IMR-90 (cell line): ENCODE measurements around the gene TBX1. TPM values are rescaled to one million over a fixed set of nuclear protein-coding genes. Genes with fewer than 3 reads are reported as not detected.

Experiments
- ATAC-seq: fragments of 200-7000 bp; cut with Tn5 transposase; 2 replicates; pipeline ENCODE4 v1.9.1; 2020; ENCODE audit warnings: low read depth, mild to moderate bottlenecking, moderate library complexity
- BruUV-seq: library from RNA; stranded (reverse); fragments of 400-500 nt; replicated peaks from 2 replicates; lab custom pipeline; 2021; lab: Mats Ljungman, UMichigan
- CTCF ChIA-PET: fragments of 300-600 bp; formaldehyde crosslinking; extraction: SDS; loops from one replicate; lab custom pipeline; 2021; ENCODE audit warnings: antibody characterized with exemption; lab: Yijun Ruan, JAX
- POLR2A ChIA-PET: fragments of 300-600 bp; sonication (Branson Sonifier 250); formaldehyde crosslinking; loops from one replicate; lab custom pipeline; 2022; ENCODE audit warnings: antibody characterized with exemption; ENCODE audit not compliant: unreplicated experiment; lab: Charles Lee
- DNase-seq: peaks from one replicate; pipeline ENCODE4 v3.0.0; 2013
- H2AFZ ChIP-seq: replicated peaks from 2 replicates; pipeline ENCODE3; 2013; ENCODE audit warnings: low read length, mild to moderate bottlenecking; ENCODE audit not compliant: poor library complexity
- H2AK5ac ChIP-seq: 2 replicates; pipeline ENCODE4 v1.6.1; 2013; ENCODE audit warnings: low read depth, low read length, inconsistent platforms
- H2AK9ac ChIP-seq: replicated peaks from 2 replicates; pipeline ENCODE3; 2013; ENCODE audit warnings: mild to moderate bottlenecking, low read depth, low read length, moderate library complexity; ENCODE audit not compliant: poor library complexity
- H2BK120ac ChIP-seq: 2 replicates; pipeline ENCODE4 v1.6.1; 2013; ENCODE audit warnings: low read depth, low read length, inconsistent platforms
- H2BK15ac ChIP-seq: 3 replicates; pipeline ENCODE4 v1.6.1; 2013; ENCODE audit warnings: low read depth, low read length, inconsistent platforms
- H2BK20ac ChIP-seq: 2 replicates; pipeline ENCODE4 v1.6.1; 2013; ENCODE audit warnings: low read depth, mild to moderate bottlenecking, inconsistent platforms, low read length, moderate library complexity
- H2BK5ac ChIP-seq: 2 replicates; pipeline ENCODE4 v1.6.1; 2013; ENCODE audit warnings: mild to moderate bottlenecking, low read depth, low read length, inconsistent platforms; ENCODE audit not compliant: poor library complexity, severe bottlenecking
- H3K14ac ChIP-seq: replicated peaks from 2 replicates; pipeline ENCODE4 v1.6.1; 2013; ENCODE audit warnings: low read depth, low read length, inconsistent platforms
- H3K18ac ChIP-seq: 2 replicates; pipeline ENCODE4 v1.6.1; 2013; ENCODE audit warnings: low read depth, low read length, control low read depth
- H3K23ac ChIP-seq: 2 replicates; pipeline ENCODE4 v1.6.1; 2013; ENCODE audit warnings: low read depth, low read length, inconsistent platforms
- H3K27ac ChIP-seq: 2 replicates; pipeline ENCODE4 v1.5.1; 2013; ENCODE audit warnings: mild to moderate bottlenecking, control low read depth, low read length; ENCODE audit not compliant: insufficient read depth
- H3K27me3 ChIP-seq: 2 replicates; pipeline ENCODE4 v1.6.1; 2013; ENCODE audit warnings: low read length; ENCODE audit not compliant: control insufficient read depth, insufficient read depth
- H3K36me3 ChIP-seq: 2 replicates; pipeline ENCODE4 v1.6.1; 2013; ENCODE audit warnings: low read length, mixed read lengths; ENCODE audit not compliant: control insufficient read depth, insufficient read depth
- H3K4ac ChIP-seq: 2 replicates; pipeline ENCODE4 v1.6.1; 2013; ENCODE audit warnings: low read depth, low read length, inconsistent platforms
- H3K4me1 ChIP-seq: 2 replicates; pipeline ENCODE4 v1.6.1; 2013; ENCODE audit warnings: low read length, mixed read lengths; ENCODE audit not compliant: control insufficient read depth, insufficient read depth
- H3K4me2 ChIP-seq: 2 replicates; pipeline ENCODE4 v1.6.1; 2013; ENCODE audit warnings: low read depth, mild to moderate bottlenecking, control low read depth, low read length, moderate library complexity
- H3K4me3 ChIP-seq: 2 replicates; pipeline ENCODE4 v1.5.1; 2013; ENCODE audit warnings: low read depth, mild to moderate bottlenecking, control low read depth, low read length, moderate library complexity; ENCODE audit not compliant: insufficient read depth
- H3K56ac ChIP-seq: 2 replicates; pipeline ENCODE4 v1.6.1; 2013; ENCODE audit warnings: low read length, inconsistent platforms; ENCODE audit not compliant: insufficient read depth; ENCODE audit errors: extremely low read depth
- H3K79me1 ChIP-seq, 2 experiments: 2 replicates each; pipeline ENCODE4 v1.6.1; 2013; ENCODE audit warnings: low read length in 2 of 2, inconsistent platforms in 1 of 2, low read depth in 1 of 2
- H3K9ac ChIP-seq: 2 replicates; pipeline ENCODE4 v1.6.1; 2013; ENCODE audit warnings: low read depth, low read length, control low read depth
- H3K9me1 ChIP-seq: 2 replicates; pipeline ENCODE4 v1.6.1; 2013; ENCODE audit warnings: low read length, inconsistent platforms; ENCODE audit not compliant: insufficient read depth
- H3K9me3 ChIP-seq: 2 replicates; pipeline ENCODE4 v1.6.1; 2013; ENCODE audit warnings: low read length; ENCODE audit not compliant: control insufficient read depth, insufficient read depth
- H4K20me1 ChIP-seq: 2 replicates; pipeline ENCODE4 v1.6.1; 2013; ENCODE audit warnings: low read length, inconsistent platforms; ENCODE audit not compliant: insufficient read depth
- H4K5ac ChIP-seq: 2 replicates; pipeline ENCODE4 v1.6.1; 2013; ENCODE audit warnings: mild to moderate bottlenecking, low read depth, low read length, control low read depth
- H4K8ac ChIP-seq, 2 experiments: 2 replicates each; pipeline ENCODE4 v1.6.1; 2013; ENCODE audit warnings: low read depth in 2 of 2, low read length in 2 of 2, control low read depth in 1 of 2, inconsistent platforms in 1 of 2
- H4K91ac ChIP-seq: 2 replicates; pipeline ENCODE4 v1.6.1; 2013; ENCODE audit warnings: low read depth, low read length, inconsistent platforms; ENCODE audit not compliant: insufficient read depth
- BHLHE40 ChIP-seq: fragments of 150-350 bp; IDR thresholded peaks from 2 replicates; pipeline ENCODE4 v1.6.1; 2016; ENCODE audit warnings: mild to moderate bottlenecking, low read depth, low read length
- CEBPB ChIP-seq: IDR thresholded peaks from 2 replicates; pipeline ENCODE4 v1.6.1; 2012; ENCODE audit warnings: low read depth, low read length, improper control_type of control experiment
- CHD1 ChIP-seq: IDR thresholded peaks from 2 replicates; pipeline ENCODE4 v1.6.1; 2012; ENCODE audit warnings: low read depth, low read length, improper control_type of control experiment
- FOS ChIP-seq: fragments of 150-350 bp; IDR thresholded peaks from 2 replicates; pipeline ENCODE4 v1.6.1; 2016; ENCODE audit warnings: low read depth, low read length
- MAFK ChIP-seq: IDR thresholded peaks from 2 replicates; pipeline ENCODE4 v1.6.1; 2012; ENCODE audit warnings: low read depth, low read length, improper control_type of control experiment
- MAZ ChIP-seq: IDR thresholded peaks from 2 replicates; pipeline ENCODE4 v1.6.1; 2012; ENCODE audit warnings: low read depth, mild to moderate bottlenecking, low read length, improper control_type of control experiment, moderate library complexity, borderline replicate concordance
- MXI1 ChIP-seq: IDR thresholded peaks from 2 replicates; pipeline ENCODE4 v1.6.1; 2012; ENCODE audit warnings: low read depth, mild to moderate bottlenecking, low read length, moderate library complexity, borderline replicate concordance
- POLR2A ChIP-seq: IDR thresholded peaks from 2 replicates; pipeline ENCODE4 v1.6.1; 2012; ENCODE audit warnings: mild to moderate bottlenecking, low read depth, low read length
- RAD21 ChIP-seq: IDR thresholded peaks from 2 replicates; pipeline ENCODE4 v1.6.1; 2012; ENCODE audit warnings: low read length, improper control_type of control experiment
- RCOR1 ChIP-seq: IDR thresholded peaks from 2 replicates; pipeline ENCODE4 v1.6.1; 2012; ENCODE audit warnings: mild to moderate bottlenecking, low read length, improper control_type of control experiment; ENCODE audit not compliant: insufficient replicate concordance
- RFX5 ChIP-seq: IDR thresholded peaks from 2 replicates; pipeline ENCODE4 v1.8.0; 2012; ENCODE audit warnings: low read depth, mild to moderate bottlenecking, low read length, moderate library complexity
- SMC3 ChIP-seq: fragments of 150-350 bp; IDR thresholded peaks from 2 replicates; pipeline ENCODE4 v1.6.1; 2016; ENCODE audit warnings: low read depth, mild to moderate bottlenecking, antibody characterized with exemption, low read length, moderate library complexity
- WGBS, 2 experiments: methylation state at CpG; one replicate each; pipeline versions ENCODE4 v1.1.5 to v1.1.7; 2013; ENCODE audit warnings: missing lambda C conversion rate in 2 of 2; ENCODE audit not compliant: insufficient read length in 1 of 2; ENCODE audit errors: extremely low coverage in 2 of 2; 5-methylcytosine and 5-hydroxymethylcytosine counted together
- dilution Hi-C: fragments of 300-500 bp; cut with HindIII; formaldehyde crosslinking; loops from one replicate; pipeline ENCODE4 v1.14.3; 2018; ENCODE audit warnings: low sequenced_read_pairs; ENCODE audit not compliant: unreplicated experiment
- in situ Hi-C: fragments of 300-500 bp; cut with MboI; formaldehyde crosslinking; loops from 3 replicates; pipeline ENCODE4 v1.14.3; 2019; ENCODE audit warnings: low sequenced_read_pairs, inconsistent platforms, mixed read lengths
- intact Hi-C: fragments of 100-400 bp; cut with micrococcal nuclease; formaldehyde crosslinking; loops from 2 replicates; pipeline ENCODE4 v1.10.0; 2022
- polyA plus RNA-seq, 3 experiments: library from polyadenylated mRNA; depleted of rRNA; stranded (reverse); fragments of >200 nt; gene quantifications; 2 replicates each; pipeline ENCODE4 v1.2.3, GENCODE V29; 2012; ENCODE audit warnings: low replicate concordance in 1 of 3
- total RNA-seq: library from RNA; depleted of rRNA; stranded (reverse); fragments of >200 nt; gene quantifications from 2 replicates; pipeline ENCODE4 v1.2.3, GENCODE V29; 2012
- TF ChIP-seq, protein P1 (sequence below): fragments of 150-350 bp; IDR thresholded peaks from 2 replicates; pipeline ENCODE4 v1.6.1; 2017; ENCODE audit warnings: mild to moderate bottlenecking, antibody characterized with exemption, low read length, low read depth
- TF ChIP-seq, protein P2 (sequence below): fragments of 150-350 bp; IDR thresholded peaks from 2 replicates; pipeline ENCODE4 v1.6.1; 2016; ENCODE audit warnings: low read depth, mild to moderate bottlenecking, low read length, moderate library complexity, borderline replicate concordance
- TF ChIP-seq, protein P3 (sequence below): conservative IDR thresholded peaks from 2 replicates; pipeline ENCODE4 v1.5.1; 2012; ENCODE audit warnings: mild to moderate bottlenecking, low read depth, low read length, improper control_type of control experiment

TBX1 gene
- total and polyA plus RNA-seq, 2 of the 4 experiments (the other 2 are of a cell fraction) = 0.03 TPM; not detected in 1

DNA sequence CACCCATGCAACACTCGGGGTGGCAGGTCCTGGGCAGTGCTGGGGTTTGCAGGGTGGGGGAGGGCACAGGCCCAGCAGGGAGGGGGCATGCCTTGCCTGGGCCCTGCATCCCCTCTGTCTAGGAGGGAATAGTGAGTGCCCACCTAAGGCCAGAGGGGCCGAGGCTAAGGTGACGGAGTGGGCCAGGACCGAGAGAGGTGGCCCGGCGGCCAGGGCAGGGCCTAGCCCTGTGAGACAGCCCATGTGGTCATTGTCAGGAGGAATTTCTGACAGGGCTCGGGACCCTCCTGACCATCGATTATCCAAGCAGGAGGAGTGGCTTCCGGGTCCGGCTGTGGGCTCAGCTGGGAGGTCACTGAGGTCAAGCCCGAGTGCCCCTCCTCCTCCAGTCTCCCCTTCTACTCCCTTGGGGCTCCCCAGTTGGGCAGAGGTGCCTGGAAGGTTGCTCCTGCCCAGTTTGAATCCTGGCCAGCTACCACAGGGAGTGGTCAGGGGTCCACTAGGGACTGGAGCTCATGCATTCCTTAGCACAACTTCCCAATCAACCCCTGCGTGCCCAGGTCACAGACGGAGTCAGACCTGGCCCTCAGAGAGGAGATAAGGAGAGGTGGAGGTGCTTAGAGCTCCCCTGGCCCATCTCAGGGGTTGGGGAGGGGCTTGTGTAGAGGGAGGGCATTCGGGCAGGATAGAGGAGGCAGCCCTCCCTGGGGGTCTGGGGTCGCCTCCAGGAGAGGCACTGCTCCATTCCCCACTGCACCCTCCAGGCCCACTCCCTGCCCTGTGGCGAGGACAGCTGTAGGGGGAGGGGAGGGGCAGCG is 22.5 kb upstream of the TBX1 start:
- H2BK15ac ChIP-seq = no peak overlapping the region
- no peak overlapping the region for H4K5ac ChIP-seq
- ChIA-PET POLR2A (no interaction called here), CTCF (no interaction called here)
- H3K4me2 ChIP-seq = no peak overlapping the region
- no peaks in the 10 kb centered on the region; the same call in 1 of the 2 replicates for H4K20me1 ChIP-seq
- no peaks in the 10 kb centered on the region for H3K9me3 ChIP-seq
- H3K4me3 ChIP-seq = no peak overlapping the region
- H2AFZ ChIP-seq = no peak overlapping the region
- peaks cover 8% of the 10 kb centered on the region; the same call in 1 of the 2 replicates for H3K27me3 ChIP-seq
- no peak for ATAC-seq
- H4K91ac ChIP-seq = no peak overlapping the region
- H2AK9ac ChIP-seq = no peak overlapping the region
- no peak overlapping the region for H2BK20ac ChIP-seq
- no peak overlapping the region for H3K56ac ChIP-seq
- in situ Hi-C loops = no loop called here
- no TSS peak for BruUV-seq
- H3K18ac ChIP-seq = no peak overlapping the region
- H3K4me1 ChIP-seq = peaks cover 2% of the 10 kb centered on the region; the same call in 1 of the 2 replicates
- no peak for DNase-seq
- no peak overlapping the region for H3K27ac ChIP-seq
- H3K36me3 ChIP-seq = no peaks in the 10 kb centered on the region
- no peak overlapping the region for H3K23ac ChIP-seq
- no peak overlapping the region for H2BK5ac ChIP-seq
- H2AK5ac ChIP-seq = no peak overlapping the region
- WGBS, 2 experiments = 66% methylated on average over 4 of the region's 17 CpGs; no CpG with 5 or more reads in 1 of the 2 experiments
- H2BK120ac ChIP-seq = no peak overlapping the region
- no peaks in the 10 kb centered on the region for H3K9me1 ChIP-seq
- H4K8ac ChIP-seq = no peak overlapping the region
- no peaks in the 10 kb centered on the region for H3K79me1 ChIP-seq
- dilution Hi-C loops = no loop called here
- H3K9ac ChIP-seq = no peak overlapping the region
- H3K14ac ChIP-seq = no peak overlapping the region
- intact Hi-C loops = no loop called here
- H3K4ac ChIP-seq = no peak overlapping the region
- no peak for TF ChIP-seq POLR2A
- no peak for TF ChIP-seq BHLHE40
- TF ChIP-seq MAFK = no peak
- no peak for TF ChIP-seq MAZ
- TF ChIP-seq RCOR1 = no peak
- TF ChIP-seq, protein P1, sequence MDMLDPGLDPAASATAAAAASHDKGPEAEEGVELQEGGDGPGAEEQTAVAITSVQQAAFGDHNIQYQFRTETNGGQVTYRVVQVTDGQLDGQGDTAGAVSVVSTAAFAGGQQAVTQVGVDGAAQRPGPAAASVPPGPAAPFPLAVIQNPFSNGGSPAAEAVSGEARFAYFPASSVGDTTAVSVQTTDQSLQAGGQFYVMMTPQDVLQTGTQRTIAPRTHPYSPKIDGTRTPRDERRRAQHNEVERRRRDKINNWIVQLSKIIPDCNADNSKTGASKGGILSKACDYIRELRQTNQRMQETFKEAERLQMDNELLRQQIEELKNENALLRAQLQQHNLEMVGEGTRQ = no peak
- no peak for TF ChIP-seq RFX5
- no peak for TF ChIP-seq MXI1
- TF ChIP-seq, protein P2, sequence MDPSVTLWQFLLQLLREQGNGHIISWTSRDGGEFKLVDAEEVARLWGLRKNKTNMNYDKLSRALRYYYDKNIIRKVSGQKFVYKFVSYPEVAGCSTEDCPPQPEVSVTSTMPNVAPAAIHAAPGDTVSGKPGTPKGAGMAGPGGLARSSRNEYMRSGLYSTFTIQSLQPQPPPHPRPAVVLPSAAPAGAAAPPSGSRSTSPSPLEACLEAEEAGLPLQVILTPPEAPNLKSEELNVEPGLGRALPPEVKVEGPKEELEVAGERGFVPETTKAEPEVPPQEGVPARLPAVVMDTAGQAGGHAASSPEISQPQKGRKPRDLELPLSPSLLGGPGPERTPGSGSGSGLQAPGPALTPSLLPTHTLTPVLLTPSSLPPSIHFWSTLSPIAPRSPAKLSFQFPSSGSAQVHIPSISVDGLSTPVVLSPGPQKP = no peak
- TF ChIP-seq, protein P3, sequence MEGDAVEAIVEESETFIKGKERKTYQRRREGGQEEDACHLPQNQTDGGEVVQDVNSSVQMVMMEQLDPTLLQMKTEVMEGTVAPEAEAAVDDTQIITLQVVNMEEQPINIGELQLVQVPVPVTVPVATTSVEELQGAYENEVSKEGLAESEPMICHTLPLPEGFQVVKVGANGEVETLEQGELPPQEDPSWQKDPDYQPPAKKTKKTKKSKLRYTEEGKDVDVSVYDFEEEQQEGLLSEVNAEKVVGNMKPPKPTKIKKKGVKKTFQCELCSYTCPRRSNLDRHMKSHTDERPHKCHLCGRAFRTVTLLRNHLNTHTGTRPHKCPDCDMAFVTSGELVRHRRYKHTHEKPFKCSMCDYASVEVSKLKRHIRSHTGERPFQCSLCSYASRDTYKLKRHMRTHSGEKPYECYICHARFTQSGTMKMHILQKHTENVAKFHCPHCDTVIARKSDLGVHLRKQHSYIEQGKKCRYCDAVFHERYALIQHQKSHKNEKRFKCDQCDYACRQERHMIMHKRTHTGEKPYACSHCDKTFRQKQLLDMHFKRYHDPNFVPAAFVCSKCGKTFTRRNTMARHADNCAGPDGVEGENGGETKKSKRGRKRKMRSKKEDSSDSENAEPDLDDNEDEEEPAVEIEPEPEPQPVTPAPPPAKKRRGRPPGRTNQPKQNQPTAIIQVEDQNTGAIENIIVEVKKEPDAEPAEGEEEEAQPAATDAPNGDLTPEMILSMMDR = no peak
- TF ChIP-seq SMC3 = no peak
- no peak for TF ChIP-seq RAD21
- no peak for TF ChIP-seq CHD1
- TF ChIP-seq CEBPB = no peak
- TF ChIP-seq FOS = no peak
